Uterus (tissue), 4 donors: ENCODE measurements around the gene SPATC1L. TPM values are rescaled to one million over a fixed set of nuclear protein-coding genes. Genes with fewer than 3 reads are reported as not detected.
"Not testable (repeated sequence)": the region's sequence is repeated elsewhere in the genome, so short reads cannot be mapped to it uniquely, and the experiment has no call there.

Experiments
- DNase-seq, 2 donors: peaks; one replicate each; pipeline ENCODE4 v3.0.0-alpha.2; 2019 to 2020
- H3K27ac ChIP-seq, 2 donors: fragments of 200-600 bp; sonication (generic); 1 replicate in 1 of 2; 2 replicates in 1 of 2; pipeline ENCODE4 v1.5.1; 2016 to 2018
- H3K27me3 ChIP-seq, 2 donors: fragments of 200-600 bp; sonication (generic); one replicate each; pipeline ENCODE4 v1.5.1; 2018 to 2019; ENCODE audit warnings: control low read depth in 1 of 2
- H3K36me3 ChIP-seq, 2 donors: fragments of 200-600 bp; sonication (generic); one replicate each; pipeline ENCODE4 v1.5.1; 2019; ENCODE audit warnings: control low read depth in 1 of 2
- H3K4me1 ChIP-seq, 2 donors: fragments of 200-600 bp; sonication (generic); one replicate each; pipeline ENCODE4 v1.5.1; 2018 to 2019; ENCODE audit warnings: control low read depth in 1 of 2
- H3K4me3 ChIP-seq, 2 donors: fragments of 200-600 bp; sonication (generic); 1 replicate in 1 of 2; 2 replicates in 1 of 2; pipeline ENCODE4 v1.5.1; 2018 to 2019; ENCODE audit warnings: mild to moderate bottlenecking in 1 of 2
- H3K9me3 ChIP-seq, 2 donors: fragments of 200-600 bp; sonication (generic); one replicate each; pipeline ENCODE4 v1.5.1; 2019; ENCODE audit warnings: control low read depth in 1 of 2
- CTCF ChIP-seq, 4 experiments: fragments of 200-600 bp in 2 of 4; fragments of 450-650 bp in 2 of 4; sonication (generic) in 2 of 4; IDR thresholded peaks; one replicate each; pipeline ENCODE4 v1.5.1; 2016 to 2019; ENCODE audit warnings: antibody characterized with exemption in 4 of 4, mild to moderate bottlenecking in 2 of 4, moderate library complexity in 1 of 4
- POLR2A ChIP-seq, 2 donors: fragments of 450-650 bp; IDR thresholded peaks; one replicate each; pipeline ENCODE4 v1.6.1; 2016; ENCODE audit warnings: antibody characterized with exemption in 2 of 2, mild to moderate bottlenecking in 1 of 2, moderate library complexity in 1 of 2
- intact Hi-C: fragments of 100-400 bp; cut with DNase I; formaldehyde crosslinking; loops from one replicate; pipeline ENCODE4 v1.15.1; 2023; ENCODE audit warnings: low total_unique reads
- total RNA-seq, 4 donors: library from RNA; depleted of rRNA in 3 of 4; stranded (reverse); fragments of >200 nt in 3 of 4; gene quantifications; one replicate each; pipeline versions ENCODE4 v1.1.0 to v1.2.4, GENCODE V29; 2014 to 2023
- donor health status: DM: yes; HTN: yes; CAD: no.

SPATC1L gene
- total RNA-seq, 4 donors from 2014 or later: 4.9 to 10.0 (median 6.4) TPM; not detected in 1

- no peak for TF ChIP-seq POLR2A (IDR thresholded peaks at IDR 0.05)
- TF ChIP-seq CTCF (IDR thresholded peaks at IDR 0.05): no peak
- intact Hi-C loops: no loop called here
- Histone ChIP-seq H3K4me1 (peaks cover 0 to 4% of the 10 kb centered on the region in 2 donors), H3K36me3 (no peaks in the 10 kb centered on the region), H3K9me3 (no peaks in the 10 kb centered on the region), H3K27ac (no peak overlapping the region), H3K4me3 (no peak overlapping the region), H3K27me3 (no peaks in the 10 kb centered on the region)
- peak; percentile 10 to 12 for DNase-seq
Measured at GRCh38 chr21:46149205-46149901, 34.9 kb downstream of the SPATC1L start.

GRCh38 chr21:46148106-46148505 is 36.2 kb downstream of the SPATC1L start:
- no peaks in the 10 kb centered on the region for H3K27me3 ChIP-seq
- H3K4me3 ChIP-seq: no peak overlapping the region
- H3K36me3 ChIP-seq: no peaks in the 10 kb centered on the region
- no peaks in the 10 kb centered on the region for H3K9me3 ChIP-seq
- TF ChIP-seq CTCF (IDR thresholded peaks at IDR 0.05): no peak
- no peak for TF ChIP-seq POLR2A (IDR thresholded peaks at IDR 0.05)
- peaks cover 0 to 4% of the 10 kb centered on the region in 2 donors for H3K4me1 ChIP-seq
- intact Hi-C loops: no loop called here
- DNase-seq: peak; percentile 7 to 11
- no peak overlapping the region for H3K27ac ChIP-seq

GRCh38 chr21:46147429-46147828 is 36.8 kb downstream of the SPATC1L start:
- H3K4me1 ChIP-seq, H3K27me3 ChIP-seq, H3K4me3 ChIP-seq, intact Hi-C loops, H3K27ac ChIP-seq, H3K9me3 ChIP-seq, H3K36me3 ChIP-seq: not testable (repeated sequence)
- TF ChIP-seq CTCF (IDR thresholded peaks at IDR 0.05): peak in 2 of 4 experiments; percentile 17 to 24
- DNase-seq: peak; percentile 11 to 18

GRCh38 chr21:46146856-46147255 is 37.4 kb downstream of the SPATC1L start:
- no peaks in the 10 kb centered on the region for H3K36me3 ChIP-seq
- H3K4me1 ChIP-seq: no peaks in the 10 kb centered on the region
- DNase-seq: peak; percentile 9 to 13
- no peak overlapping the region for H3K27ac ChIP-seq
- H3K9me3 ChIP-seq: no peaks in the 10 kb centered on the region
- H3K27me3 ChIP-seq: no peaks in the 10 kb centered on the region
- intact Hi-C loops: no loop called here
- no peak overlapping the region for H3K4me3 ChIP-seq
- no peak for TF ChIP-seq POLR2A (IDR thresholded peaks at IDR 0.05)
- TF ChIP-seq CTCF (IDR thresholded peaks at IDR 0.05): no peak

GRCh38 chr21:46145840-46146691 is 38.2 kb downstream of the SPATC1L start:
- peak; percentile 14 to 15 for DNase-seq
- intact Hi-C loops: no loop called here
- Histone ChIP-seq H3K4me1 (no peaks in the 10 kb centered on the region), H3K27ac (no peak overlapping the region), H3K4me3 (no peak overlapping the region), H3K9me3 (no peaks in the 10 kb centered on the region), H3K36me3 (no peaks in the 10 kb centered on the region), H3K27me3 (no peaks in the 10 kb centered on the region)
- TF ChIP-seq CTCF (IDR thresholded peaks at IDR 0.05): no peak
